ENCODE measurements around the gene CREBRF. TPM values are rescaled to one million over a fixed set of nuclear protein-coding genes. Genes with fewer than 3 reads are reported as not detected.

CREBRF gene
- total and polyA plus RNA-seq, 9 of the 15 experiments (the other 6 are each of a cell fraction or from before 2014, with no cell fraction given), result 1.1 to 4.9 (median 2.9) TPM

DNA sequence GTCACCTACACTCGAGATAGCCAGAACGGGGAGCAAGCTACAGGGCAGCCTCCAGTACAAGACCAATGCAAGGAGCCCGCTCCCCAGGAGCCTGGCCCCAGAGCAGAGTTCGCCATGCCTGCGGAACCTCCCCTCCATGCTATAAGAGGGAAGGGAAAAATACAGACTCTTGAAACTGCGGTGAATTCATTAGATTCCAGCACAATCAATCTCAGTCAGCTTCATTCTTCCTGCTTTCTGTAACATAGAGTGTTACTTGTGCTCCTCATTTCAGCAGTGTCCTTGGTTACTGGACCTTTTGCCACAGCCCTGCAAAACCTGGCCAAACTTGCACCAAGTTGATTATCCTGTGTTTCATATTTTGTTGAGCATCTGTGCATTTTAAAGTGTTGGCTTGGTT, 22.2 kb upstream of the CREBRF start:
- Histone ChIP-seq H3K27me3 (ENCODE audit: control insufficient read depth in 2 of 2, insufficient read depth in 2 of 2, low read length in 2 of 2) (no peaks in the 10 kb centered on the region), H3K4me2 (ENCODE audit: insufficient read depth, low read length) (no peak overlapping the region), H3K9ac (ENCODE audit: insufficient read depth in 1 of 2, low read depth in 2 of 2, low read length in 2 of 2) (no peak overlapping the region), H3K27ac (ENCODE audit: extremely low read depth, low read depth, low read length) (no peak overlapping the region), H4K20me1 (replicated peaks; ENCODE audit: control insufficient read depth, insufficient read depth, low read length) (peaks cover 5% of the 10 kb centered on the region), H3K9me3 (replicated peaks; ENCODE audit: control insufficient read depth, insufficient read depth, low read depth, low read length) (no peaks in the 10 kb centered on the region), H3K9me1 (ENCODE audit: control insufficient read depth, insufficient read depth, low read length) (no peaks in the 10 kb centered on the region), H3K4me1 (replicated peaks in 1 of 2; ENCODE audit: control insufficient read depth in 2 of 2, insufficient read depth in 2 of 2, low read length in 2 of 2) (peaks cover 12 to 15% of the 10 kb centered on the region in 2 experiments; a peak in 4 of 5 replicates), H2AFZ (ENCODE audit: low read depth, low read length) (no peak overlapping the region), H3K4me3 (no peak overlapping the region), H3K79me2 (ENCODE audit: control insufficient read depth, insufficient read depth, low read length) (peaks cover 37% of the 10 kb centered on the region), H3K36me3 (ENCODE audit: control insufficient read depth, insufficient read depth, low read length) (peaks cover 41% of the 10 kb centered on the region; the same call in 2 of the 3 replicates)
- no peak for ATAC-seq
- in situ Hi-C loops (cut with MboI) (no loop called here), intact Hi-C loops (cut with micrococcal nuclease) (no loop called here)
- ChIA-PET CTCF (ENCODE audit: low intra/inter-chr PET ratio) (no interaction called here), POLR2A (interaction anchor here (1.1 kb wide), 1 partner anchor 12 kb away, joined by 3 read pairs; no protein-coding TSS in a partner anchor)
- FAIRE-seq, result no peak
- no peak for TF ChIP-seq NCOA4 (IDR thresholded peaks at IDR 0.05; ENCODE audit: partially characterized antibody)
- TF ChIP-seq ZKSCAN8 (CRISPR knock-in tag; IDR thresholded peaks at IDR 0.05), result no peak
- no peak for TF ChIP-seq GABPA (tag; conservative IDR thresholded peaks at IDR 0.05; ENCODE audit: low read depth)
- TF ChIP-seq, protein P1, sequence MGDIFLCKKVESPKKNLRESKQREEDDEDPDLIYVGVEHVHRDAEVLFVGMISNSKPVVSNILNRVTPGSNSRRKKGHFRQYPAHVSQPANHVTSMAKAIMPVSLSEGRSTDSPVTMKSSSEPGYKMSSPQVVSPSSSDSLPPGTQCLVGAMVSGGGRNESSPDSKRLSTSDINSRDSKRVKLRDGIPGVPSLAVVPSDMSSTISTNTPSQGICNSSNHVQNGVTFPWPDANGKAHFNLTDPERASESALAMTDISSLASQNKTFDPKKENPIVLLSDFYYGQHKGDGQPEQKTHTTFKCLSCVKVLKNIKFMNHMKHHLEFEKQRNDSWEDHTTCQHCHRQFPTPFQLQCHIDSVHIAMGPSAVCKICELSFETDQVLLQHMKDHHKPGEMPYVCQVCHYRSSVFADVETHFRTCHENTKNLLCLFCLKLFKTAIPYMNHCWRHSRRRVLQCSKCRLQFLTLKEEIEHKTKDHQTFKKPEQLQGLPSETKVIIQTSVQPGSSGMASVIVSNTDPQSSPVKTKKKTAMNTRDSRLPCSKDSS (IDR thresholded peaks at IDR 0.05; ENCODE audit: low read depth, partially characterized antibody), result no peak
- TF ChIP-seq HMGN3 (IDR thresholded peaks at IDR 0.05; ENCODE audit: borderline replicate concordance, extremely low read depth, insufficient read length, low read depth, low read length), result no peak
- no peak for TF ChIP-seq CSDE1 (IDR thresholded peaks at IDR 0.05)
- 83% methylated on average over 5 of the region's 6 CpGs for WGBS (ENCODE audit: insufficient coverage, low coverage, missing lambda C conversion rate)
- DNase-seq (ENCODE audit: extremely low read depth in 1 of 4, low spot score in 3 of 4), result no peak
- BruUV-seq (replicated peaks), result no TSS peak
